Testis (tissue), 3 donors: ENCODE measurements around the gene HIGD2A. TPM values are rescaled to one million over a fixed set of nuclear protein-coding genes. Genes with fewer than 3 reads are reported as not detected.

Experiments used
- DNase-seq: peaks from one replicate; pipeline ENCODE4 v3.0.0-alpha.2; 2019
- H3K27ac ChIP-seq, 2 donors: fragments of 200-600 bp; sonication (generic); one replicate each; pipeline ENCODE4 v1.5.1; 2019
- H3K27me3 ChIP-seq: fragments of 200-600 bp; sonication (generic); one replicate; pipeline ENCODE4 v1.5.1; 2019
- H3K36me3 ChIP-seq: fragments of 200-600 bp; sonication (generic); one replicate; pipeline ENCODE4 v1.5.1; 2017; ENCODE audit warnings: low read depth; ENCODE audit errors: missing control alignments
- H3K4me1 ChIP-seq: fragments of 200-600 bp; sonication (generic); one replicate; pipeline ENCODE4 v1.5.1; 2019
- H3K4me3 ChIP-seq, 2 donors: fragments of 200-600 bp; sonication (generic); one replicate each; pipeline ENCODE4 v1.5.1; 2017 to 2019
- H3K9me3 ChIP-seq: fragments of 200-600 bp; sonication (generic); one replicate; pipeline ENCODE4 v1.5.1; 2017
- CTCF ChIP-seq, 3 experiments: fragments of 450-650 bp in 2 of 3; fragments of 200-600 bp in 1 of 3; sonication (generic) in 1 of 3; IDR thresholded peaks; one replicate each; pipeline ENCODE4 v1.5.1; 2016 to 2019; ENCODE audit warnings: antibody characterized with exemption in 3 of 3, mild to moderate bottlenecking in 2 of 3, moderate library complexity in 1 of 3
- POLR2A ChIP-seq: fragments of 450-650 bp; IDR thresholded peaks from one replicate; pipeline ENCODE4 v1.6.1; 2017; ENCODE audit warnings: antibody characterized with exemption, mild to moderate bottlenecking, moderate library complexity
- WGBS, 2 donors: methylation state at CpG; one replicate each; pipeline ENCODE4 v1.1.5; 2018; 5-methylcytosine and 5-hydroxymethylcytosine counted together
- intact Hi-C: fragments of 100-400 bp; cut with DNase I; formaldehyde crosslinking; loops from one replicate; pipeline ENCODE4 v1.15.1; 2023; ENCODE audit warnings: low total_unique reads
- polyA plus RNA-seq: library from polyadenylated mRNA; stranded (reverse); fragments of 350-450 nt; fragmentation: Illumina TruSeq; extraction: RNeasy Lipid Tissue Mini Kit (QIAGEN cat#74804); gene quantifications from one replicate; pipeline ENCODE4 v1.2.3, GENCODE V29; 2014; ENCODE audit warnings: low read depth, low replicate concordance; ENCODE audit not compliant: insufficient read depth
- total RNA-seq, 2 donors: library from RNA; depleted of rRNA; stranded (reverse); fragments of >200 nt; gene quantifications; one replicate each; pipeline ENCODE4 v1.2.3, GENCODE V29; 2016

HIGD2A gene
- total and polyA plus RNA-seq, 3 donors from 2014 or later: 128 to 184 (median 129) TPM

GRCh38 chr5:176397736-176398420 lies 9.3 kb downstream of the HIGD2A start:
- Histone ChIP-seq H3K36me3 (no peaks in the 10 kb centered on the region), H3K4me3 (no peak overlapping the region), H3K27ac (no peak overlapping the region), H3K27me3 (no peaks in the 10 kb centered on the region), H3K4me1 (peaks cover 17% of the 10 kb centered on the region), H3K9me3 (no peaks in the 10 kb centered on the region)
- DNase-seq: no peak
- 95 to 96% methylated on average over 18 of the region's 18 CpGs for WGBS, 2 donors
- intact Hi-C loops: no loop called here
- TF ChIP-seq CTCF (IDR thresholded peaks at IDR 0.05): no peak
- TF ChIP-seq POLR2A: no peak

- intact Hi-C loops: no loop called here
- no peak overlapping the region for H3K27ac ChIP-seq
- peaks cover 7% of the 10 kb centered on the region for H3K4me1 ChIP-seq
- no peak overlapping the region for H3K4me3 ChIP-seq
- no peaks in the 10 kb centered on the region for H3K36me3 ChIP-seq
- H3K27me3 ChIP-seq: no peaks in the 10 kb centered on the region
- 72 to 77% methylated on average over 15 to 17 of the region's 17 CpGs for WGBS, 2 donors
- DNase-seq: no peak
- no peak for TF ChIP-seq POLR2A
- no peak for TF ChIP-seq CTCF (IDR thresholded peaks at IDR 0.05)
- H3K9me3 ChIP-seq: no peaks in the 10 kb centered on the region
Measured at GRCh38 chr5:176400382-176401156, 12.0 kb downstream of the HIGD2A start.

GRCh38 chr5:176401281-176402205 lies 13.0 kb downstream of the HIGD2A start:
- Histone ChIP-seq H3K4me1 (no peaks in the 10 kb centered on the region), H3K36me3 (no peaks in the 10 kb centered on the region), H3K27me3 (no peaks in the 10 kb centered on the region), H3K27ac (no peak overlapping the region), H3K9me3 (no peaks in the 10 kb centered on the region), H3K4me3 (no peak overlapping the region)
- no peak for DNase-seq
- intact Hi-C loops: no loop called here
- no peak for TF ChIP-seq POLR2A
- no peak for TF ChIP-seq CTCF (IDR thresholded peaks at IDR 0.05)
- 89 to 93% methylated on average over 22 of the region's 22 CpGs for WGBS, 2 donors

GRCh38 chr5:176405656-176406435 lies 17.3 kb downstream of the HIGD2A start:
- Histone ChIP-seq H3K4me3 (no peak overlapping the region), H3K27ac (no peak overlapping the region), H3K9me3 (no peaks in the 10 kb centered on the region), H3K4me1 (no peaks in the 10 kb centered on the region), H3K27me3 (no peaks in the 10 kb centered on the region), H3K36me3 (no peaks in the 10 kb centered on the region)
- TF ChIP-seq CTCF (IDR thresholded peaks at IDR 0.05): no peak
- no peak for TF ChIP-seq POLR2A
- no peak for DNase-seq
- WGBS, 2 donors: 89 to 98% methylated on average over 14 to 20 of the region's 20 CpGs
- intact Hi-C loops: no loop called here
